Fibroblast of upper back skin (primary cell): ENCODE measurements around the gene CEMIP2.
"Not testable (repeated sequence)": the region's sequence is repeated elsewhere in the genome, so short reads cannot be mapped to it uniquely, and the experiment has no call there.

Experiments
- DNase-seq: peaks from one replicate; pipeline ENCODE4 v3.0.0-alpha.2; 2013

Gene CEMIP2

GRCh38 chr9:71706176-71706575, 62.1 kb downstream of the CEMIP2 start:
- DNase-seq = no peak

GRCh38 chr9:71704796-71705195, 63.5 kb downstream of the CEMIP2 start:
- peak; percentile 31 for DNase-seq

GRCh38 chr9:71703172-71703872, 65.0 kb downstream of the CEMIP2 start:
- no peak for DNase-seq

GRCh38 chr9:71697882-71698281, 70.4 kb downstream of the CEMIP2 start:
- DNase-seq = no peak

- DNase-seq = no peak
Measured at GRCh38 chr9:71694332-71694731, 74.0 kb downstream of the CEMIP2 start.

- no peak for DNase-seq
Measured at GRCh38 chr9:71693607-71694006, 74.7 kb downstream of the CEMIP2 start.

- no peak for DNase-seq
Measured at GRCh38 chr9:71692337-71692736, 76.0 kb downstream of the CEMIP2 start.

GRCh38 chr9:71691576-71691975, 76.7 kb downstream of the CEMIP2 start:
- not testable (repeated sequence) for DNase-seq

GRCh38 chr9:71690689-71691435, 77.5 kb downstream of the CEMIP2 start:
- no peak for DNase-seq

- peak; percentile 29 for DNase-seq
Measured at GRCh38 chr9:71690063-71690688, 78.1 kb downstream of the CEMIP2 start.

- no peak for DNase-seq
Measured at GRCh38 chr9:71687676-71688075, 80.6 kb downstream of the CEMIP2 start.

- DNase-seq = no peak
Measured at GRCh38 chr9:71685988-71686387, 82.3 kb downstream of the CEMIP2 start.

GRCh38 chr9:71685394-71685793, 82.9 kb downstream of the CEMIP2 start:
- no peak for DNase-seq

GRCh38 chr9:71684566-71684965, 83.7 kb downstream of the CEMIP2 start:
- no peak for DNase-seq

- peak; percentile 45 for DNase-seq
Measured at GRCh38 chr9:71683598-71684235, 84.6 kb downstream of the CEMIP2 start.

GRCh38 chr9:71681708-71682272, 86.5 kb downstream of the CEMIP2 start:
- DNase-seq = peak; percentile 90

- peak; percentile 29 for DNase-seq
Measured at GRCh38 chr9:71681104-71681707, 87.1 kb downstream of the CEMIP2 start.

- DNase-seq = peak; percentile 89
Measured at GRCh38 chr9:71680189-71680980, 87.9 kb downstream of the CEMIP2 start.

- DNase-seq = no peak
Measured at GRCh38 chr9:71678999-71679398, 89.3 kb downstream of the CEMIP2 start.

- no peak for DNase-seq
Measured at GRCh38 chr9:71677209-71677608, 91.1 kb downstream of the CEMIP2 start.

GRCh38 chr9:71676460-71676859, 91.9 kb downstream of the CEMIP2 start:
- DNase-seq = no peak

GRCh38 chr9:71675857-71676165, 92.5 kb downstream of the CEMIP2 start:
- DNase-seq = no peak
